Neuronal stem cell (in vitro differentiated cells): ENCODE measurements around the gene WDR48.
A peak's percentile ranks its signal among the peaks of the same experiment; 100 is the strongest.

Experiments used
- DNase-seq: peaks from one replicate; pipeline ENCODE4 v3.0.0-alpha.2; 2013; ENCODE audit warnings: low spot score
- H2AFZ ChIP-seq: one replicate; pipeline ENCODE4 v1.6.1; 2013; ENCODE audit warnings: mild to moderate bottlenecking, low read length, inconsistent platforms
- H2AK5ac ChIP-seq: 2 replicates; pipeline ENCODE4 v1.6.1; 2013; ENCODE audit warnings: low read depth, mild to moderate bottlenecking, inconsistent platforms, low read length, moderate library complexity, mixed read lengths
- H2BK120ac ChIP-seq: 2 replicates; pipeline ENCODE4 v1.6.1; 2013; ENCODE audit warnings: low read depth, mild to moderate bottlenecking, inconsistent platforms, low read length, moderate library complexity, mixed read lengths
- H2BK12ac ChIP-seq: one replicate; pipeline ENCODE4 v1.6.1; 2013; ENCODE audit warnings: low read length, inconsistent platforms
- H2BK15ac ChIP-seq: 2 replicates; pipeline ENCODE4 v1.6.1; 2013; ENCODE audit warnings: mild to moderate bottlenecking, low read length, inconsistent platforms, mixed read lengths
- H2BK5ac ChIP-seq: one replicate; pipeline ENCODE4 v1.6.1; 2013; ENCODE audit warnings: inconsistent platforms, mild to moderate bottlenecking, low read length, moderate library complexity
- H3K14ac ChIP-seq: one replicate; pipeline ENCODE4 v1.6.1; 2013; ENCODE audit warnings: low read length, inconsistent platforms
- H3K18ac ChIP-seq: 2 replicates; pipeline ENCODE4 v1.6.1; 2013; ENCODE audit warnings: low read length, inconsistent platforms
- H3K23ac ChIP-seq: 2 replicates; pipeline ENCODE4 v1.6.1; 2013; ENCODE audit warnings: low read depth, mild to moderate bottlenecking, mixed read lengths, low read length, inconsistent platforms; ENCODE audit not compliant: poor library complexity
- H3K27ac ChIP-seq: replicated peaks from 3 replicates; pipeline ENCODE4 v1.5.1; 2013; ENCODE audit warnings: low read length, inconsistent platforms
- H3K27me3 ChIP-seq, 3 experiments: 2 replicates each; pipeline ENCODE4 v1.6.1; 2013; ENCODE audit warnings: low read length in 3 of 3, mild to moderate bottlenecking in 2 of 3, inconsistent platforms in 1 of 3, low read depth in 1 of 3, mixed read lengths in 1 of 3, moderate library complexity in 1 of 3; ENCODE audit not compliant: control insufficient read depth in 3 of 3, insufficient read depth in 3 of 3
- H3K36me3 ChIP-seq, 2 donors: replicated peaks in 1 of 2; 2 replicates each; pipeline ENCODE4 v1.6.1; 2013; ENCODE audit warnings: low read length in 2 of 2; ENCODE audit not compliant: control insufficient read depth in 2 of 2, insufficient read depth in 2 of 2
- H3K4ac ChIP-seq: 2 replicates; pipeline ENCODE4 v1.6.1; 2013; ENCODE audit warnings: inconsistent platforms, mild to moderate bottlenecking, low read length, moderate library complexity
- H3K4me1 ChIP-seq, 2 donors: 1 replicate in 1 of 2; 2 replicates in 1 of 2; pipeline ENCODE4 v1.6.1; 2013; ENCODE audit warnings: low read length in 2 of 2, low read depth in 1 of 2; ENCODE audit not compliant: control insufficient read depth in 2 of 2, insufficient read depth in 1 of 2
- H3K4me2 ChIP-seq: one replicate; pipeline ENCODE4 v1.6.1; 2013; ENCODE audit warnings: mild to moderate bottlenecking, low read length, inconsistent platforms; ENCODE audit not compliant: insufficient read depth, poor library complexity, severe bottlenecking
- H3K4me3 ChIP-seq, 2 donors: 2 replicates each; pipeline ENCODE4 v1.5.1; 2013; ENCODE audit warnings: low read length in 2 of 2, mild to moderate bottlenecking in 2 of 2, inconsistent platforms in 1 of 2, moderate library complexity in 1 of 2
- H3K79me1 ChIP-seq: one replicate; pipeline ENCODE4 v1.6.1; 2013; ENCODE audit warnings: low read depth, mild to moderate bottlenecking, inconsistent platforms, low read length, moderate library complexity
- H3K9ac ChIP-seq: one replicate; pipeline ENCODE4 v1.6.1; 2013; ENCODE audit warnings: mild to moderate bottlenecking, low read depth, low read length, inconsistent platforms; ENCODE audit not compliant: poor library complexity
- H3K9me3 ChIP-seq, 2 donors: replicated peaks in 1 of 2; 2 replicates each; pipeline versions ENCODE3 to v1.6.1; 2013; ENCODE audit warnings: low read length in 2 of 2, mild to moderate bottlenecking in 2 of 2, inconsistent platforms in 1 of 2, low read depth in 1 of 2, mixed read lengths in 1 of 2, moderate library complexity in 1 of 2; ENCODE audit not compliant: control insufficient read depth in 2 of 2, insufficient read depth in 1 of 2
- H4K8ac ChIP-seq: one replicate; pipeline ENCODE4 v1.6.1; 2013; ENCODE audit warnings: low read depth, mild to moderate bottlenecking, inconsistent platforms, low read length, moderate library complexity
- H4K91ac ChIP-seq: one replicate; pipeline ENCODE4 v1.6.1; 2013; ENCODE audit warnings: low read length, low read depth, mild to moderate bottlenecking, inconsistent platforms; ENCODE audit not compliant: poor library complexity
- WGBS, 2 donors: extraction: QIAGEN DNeasy Blood & Tissue Kit; methylation state at CpG; one replicate each; pipeline ENCODE4 v1.1.7; 2013; ENCODE audit warnings: missing lambda C conversion rate in 2 of 2, mixed read lengths in 1 of 2; ENCODE audit not compliant: insufficient read length in 2 of 2, insufficient replicate concordance in 1 of 2; ENCODE audit errors: extremely low coverage in 2 of 2; 5-methylcytosine and 5-hydroxymethylcytosine counted together

WDR48 gene

GRCh38 chr3:39109086-39109485 lies 57.3 kb downstream of the WDR48 start:
- no peaks in the 10 kb centered on the region for H3K36me3 ChIP-seq
- no peak overlapping the region for H3K9ac ChIP-seq
- no peak overlapping the region for H2BK5ac ChIP-seq
- H4K8ac ChIP-seq, result no peak overlapping the region
- WGBS, 2 donors, result no CpG with 5 or more reads among the region's 5 CpGs
- H2AK5ac ChIP-seq, result no peak overlapping the region
- H3K18ac ChIP-seq, result no peak overlapping the region
- no peaks in the 10 kb centered on the region for H3K9me3 ChIP-seq
- H2BK15ac ChIP-seq, result no peak overlapping the region
- H3K23ac ChIP-seq, result no peak overlapping the region
- peaks cover 1% of the 10 kb centered on the region for H3K79me1 ChIP-seq
- peaks cover 6 to 7% of the 10 kb centered on the region in 2 donors for H3K4me1 ChIP-seq
- H3K4me3 ChIP-seq, result no peak overlapping the region
- H3K27ac ChIP-seq, result no peak overlapping the region
- H2AFZ ChIP-seq, result no peak overlapping the region
- H3K4ac ChIP-seq, result no peak overlapping the region
- no peak overlapping the region for H4K91ac ChIP-seq
- no peak overlapping the region for H3K14ac ChIP-seq
- no peak for DNase-seq
- H2BK12ac ChIP-seq, result no peak overlapping the region
- H2BK120ac ChIP-seq, result no peak overlapping the region
- no peaks in the 10 kb centered on the region for H3K27me3 ChIP-seq
- no peak overlapping the region for H3K4me2 ChIP-seq

- no peak overlapping the region for H4K8ac ChIP-seq
- peaks cover 6 to 7% of the 10 kb centered on the region in 2 donors for H3K4me1 ChIP-seq
- H3K79me1 ChIP-seq, result peaks cover 1% of the 10 kb centered on the region
- no peak overlapping the region for H3K4ac ChIP-seq
- no peak overlapping the region for H3K4me3 ChIP-seq
- no peak overlapping the region for H3K27ac ChIP-seq
- no peak overlapping the region for H3K18ac ChIP-seq
- no peak for DNase-seq
- H2AK5ac ChIP-seq, result no peak overlapping the region
- H2BK5ac ChIP-seq, result no peak overlapping the region
- no peaks in the 10 kb centered on the region for H3K9me3 ChIP-seq
- no peaks in the 10 kb centered on the region for H3K27me3 ChIP-seq
- no peak overlapping the region for H2BK15ac ChIP-seq
- no peak overlapping the region for H3K14ac ChIP-seq
- H3K36me3 ChIP-seq, result no peaks in the 10 kb centered on the region
- H2BK120ac ChIP-seq, result no peak overlapping the region
- WGBS, 2 donors, result no CpG with 5 or more reads among the region's 2 CpGs
- no peak overlapping the region for H3K9ac ChIP-seq
- no peak overlapping the region for H3K4me2 ChIP-seq
- no peak overlapping the region for H2AFZ ChIP-seq
- H4K91ac ChIP-seq, result no peak overlapping the region
- H3K23ac ChIP-seq, result no peak overlapping the region
- no peak overlapping the region for H2BK12ac ChIP-seq
These were observed 58.3 kb downstream of the WDR48 start for GRCh38 chr3:39110041-39110639.

- Histone ChIP-seq H3K4me1 (peaks cover 1 to 2% of the 10 kb centered on the region in 2 donors), H3K9me3 (no peaks in the 10 kb centered on the region), H2BK12ac (no peak overlapping the region), H3K36me3 (no peaks in the 10 kb centered on the region), H4K8ac (no peak overlapping the region), H2BK5ac (no peak overlapping the region), H2BK15ac (no peak overlapping the region), H3K4me2 (no peak overlapping the region), H3K4ac (no peak overlapping the region), H2BK120ac (no peak overlapping the region), H3K27me3 (no peaks in the 10 kb centered on the region), H2AFZ (no peak overlapping the region), H3K27ac (no peak overlapping the region), H3K79me1 (peaks cover 1% of the 10 kb centered on the region), H2AK5ac (no peak overlapping the region), H3K9ac (no peak overlapping the region), H3K18ac (no peak overlapping the region), H3K14ac (no peak overlapping the region), H3K4me3 (no peak overlapping the region), H4K91ac (no peak overlapping the region), H3K23ac (peak overlapping the region; percentile 46)
- no CpG with 5 or more reads among the region's 3 CpGs for WGBS, 2 donors
- no peak for DNase-seq
These were observed 60.3 kb downstream of the WDR48 start for GRCh38 chr3:39112113-39112512.

GRCh38 chr3:39112535-39112934 lies 60.7 kb downstream of the WDR48 start:
- no peak overlapping the region for H3K18ac ChIP-seq
- H3K27me3 ChIP-seq, result no peaks in the 10 kb centered on the region
- peaks cover 1% of the 10 kb centered on the region for H3K79me1 ChIP-seq
- no peaks in the 10 kb centered on the region for H3K9me3 ChIP-seq
- no peak overlapping the region for H2AFZ ChIP-seq
- no peak overlapping the region for H3K4ac ChIP-seq
- WGBS, 2 donors, result no CpG with 5 or more reads among the region's 2 CpGs
- H3K4me2 ChIP-seq, result no peak overlapping the region
- no peak for DNase-seq
- H3K4me3 ChIP-seq, result no peak overlapping the region
- H3K36me3 ChIP-seq, result no peaks in the 10 kb centered on the region
- no peak overlapping the region for H4K8ac ChIP-seq
- H2BK12ac ChIP-seq, result no peak overlapping the region
- no peak overlapping the region for H2BK120ac ChIP-seq
- no peak overlapping the region for H3K14ac ChIP-seq
- H3K4me1 ChIP-seq, result peaks cover 1 to 2% of the 10 kb centered on the region in 2 donors
- H2BK15ac ChIP-seq, result no peak overlapping the region
- H4K91ac ChIP-seq, result no peak overlapping the region
- no peak overlapping the region for H3K23ac ChIP-seq
- H2AK5ac ChIP-seq, result no peak overlapping the region
- no peak overlapping the region for H3K27ac ChIP-seq
- no peak overlapping the region for H2BK5ac ChIP-seq
- H3K9ac ChIP-seq, result no peak overlapping the region
